Heart left ventricle (tissue), 16 donors: ENCODE results near the gene HEMK1. TPM values are rescaled to one million over a fixed set of nuclear protein-coding genes. Genes with fewer than 3 reads are reported as not detected.

Source experiments
- ATAC-seq, 4 donors: fragments of 200-7000 bp; cut with Tn5 transposase; one replicate each; pipeline ENCODE4 v1.9.1; 2020 to 2022; ENCODE audit warnings: moderate library complexity in 4 of 4, mild to moderate bottlenecking in 3 of 4, moderate number of reproducible peaks in 1 of 4
- DNase-seq, 5 donors: peaks; one replicate each; pipeline ENCODE4 v3.0.0-alpha.2; 2020
- H3K27ac ChIP-seq, 12 donors: fragments of 200-600 bp; sonication (generic) in 4 of 12; one replicate each; pipeline versions ENCODE4 v1.5.0 to v1.8.0; 2016 to 2022; ENCODE audit warnings: mild to moderate bottlenecking in 2 of 12
- H3K27me3 ChIP-seq, 9 donors: fragments of 200-600 bp; sonication (generic) in 2 of 9; one replicate each; pipeline versions ENCODE4 v1.5.1 to v1.8.0; 2016 to 2022; ENCODE audit warnings: mild to moderate bottlenecking in 3 of 9
- H3K36me3 ChIP-seq, 9 donors: fragments of 200-600 bp; sonication (generic) in 2 of 9; one replicate each; pipeline versions ENCODE4 v1.5.0 to v1.8.0; 2018 to 2022; ENCODE audit warnings: mild to moderate bottlenecking in 2 of 9
- H3K4me1 ChIP-seq, 12 donors: fragments of 200-600 bp; sonication (generic) in 4 of 12; one replicate each; pipeline versions ENCODE4 v1.5.0 to v1.8.0; 2016 to 2022; ENCODE audit warnings: mild to moderate bottlenecking in 3 of 12
- H3K4me3 ChIP-seq, 12 donors: fragments of 200-600 bp; sonication (generic) in 4 of 12; one replicate each; pipeline versions ENCODE4 v1.5.0 to v1.8.0; 2017 to 2022; ENCODE audit warnings: mild to moderate bottlenecking in 9 of 12, moderate library complexity in 4 of 12
- H3K9me3 ChIP-seq, 12 donors: fragments of 200-600 bp; sonication (generic) in 4 of 12; one replicate each; pipeline versions ENCODE4 v1.5.0 to v1.8.0; 2016 to 2022; ENCODE audit warnings: mild to moderate bottlenecking in 1 of 12
- POLR2A ChIP-seq, 2 donors: fragments of 450-650 bp; IDR thresholded peaks; one replicate each; pipeline ENCODE4 v1.6.1; 2017; ENCODE audit warnings: antibody characterized with exemption in 2 of 2, mild to moderate bottlenecking in 2 of 2, moderate library complexity in 2 of 2
- WGBS, 4 donors: extraction: QIAGEN DNeasy Blood & Tissue Kit in 2 of 4; methylation state at CpG; one replicate each; pipeline versions ENCODE4 v1.1.5 to v1.1.7; 2013 to 2018; 5-methylcytosine and 5-hydroxymethylcytosine counted together
- intact Hi-C, 10 donors: fragments of 100-400 bp; cut with DNase I; formaldehyde crosslinking; loops; one replicate each; pipeline versions ENCODE4 v1.11.1 to v1.14.2; 2022
- polyA plus RNA-seq, 2 donors: library from polyadenylated mRNA; stranded (reverse); fragments of 200-250 nt; gene quantifications; one replicate each; pipeline ENCODE4 v1.2.3, GENCODE V29; 2013
- total RNA-seq, 9 donors: library from RNA; depleted of rRNA in 2 of 9; stranded (reverse); fragments of >200 nt in 2 of 9; fragmentation: NEBNext Ultra II Directional in 3 of 9; extraction: Animal tissue kit (Norgen Biotek cat#: 25700) in 3 of 9; gene quantifications; one replicate each; pipeline versions ENCODE4 v1.1.0 to v1.2.4, GENCODE V29; 2016 to 2023
- TF ChIP-seq, protein P1 (sequence below), 12 donors: fragments of 200-600 bp; sonication (generic) in 4 of 12; IDR thresholded peaks; one replicate each; pipeline versions ENCODE4 v1.5.0 to v1.8.0; 2018 to 2022; ENCODE audit warnings: antibody characterized with exemption in 12 of 12, mild to moderate bottlenecking in 5 of 12
- donor health status: ischemic (EF 13 %, LVEDD 7.1; RV severe dilation, severe dysfunction).
- donor health status: healthy with polysubstance abuse.
- donor health status: DM: no; HTN: yes; CAD: no.
- donor health status: DM: no; HTN: no; CAD: no.
- donor health status: ischemic (EF 25% LVEDD 6.9; RV normal size, moderate dysfunction).
- donor health status: ischemic (EF 25% LVEDD 5.7; RV mildly dilated, moderate dysfunction).
- donor health status: healthy.
- donor health status: DM: yes; HTN: yes; CAD: no.
- donor health status: ischemic (EF 35%, LVEDD 5.7; RV mildly dilated, moderate dysfunction).
- donor health status: nonischemic (EF 11% LVEDD 7.7; RV severe dilation, severe dysfunction).
- donor health status: DM: yes; HTN: yes; CAD: no.
- donor health status: PGD.
- donor health status: ischemic (EF 29% LVEDD 5.4; RV normal size, mild dysfunction).
- donor health status: nonischemic (EF 23%, LVEDD 6.1; RV moderate dilation, normal function).

Gene HEMK1
- total and polyA plus RNA-seq, 11 donors = 7.8 to 19.7 (median 13.8) TPM

DNA sequence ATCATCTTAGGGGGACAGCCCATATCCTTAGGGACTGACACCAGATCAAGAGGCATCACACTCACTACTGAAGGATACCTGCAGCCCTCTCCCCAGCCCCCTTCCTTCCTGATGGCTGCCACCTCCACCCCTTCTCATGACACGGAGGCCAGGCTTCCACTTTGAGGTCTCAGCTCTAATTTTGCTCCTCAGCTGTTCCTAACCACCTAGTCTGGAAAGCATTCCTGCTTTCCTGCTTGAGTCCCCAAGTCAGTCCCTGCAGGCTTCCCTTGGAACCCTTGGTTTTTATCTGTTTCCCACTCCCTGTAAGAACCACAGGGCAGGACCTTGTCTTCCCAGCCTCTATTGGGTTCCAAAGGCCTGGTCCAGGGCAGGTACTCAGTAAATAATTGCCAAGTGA, 5.0 kb upstream of the HEMK1 start:
- Histone ChIP-seq H3K27me3 (no peaks in the 10 kb centered on the region), H3K4me1 (peaks cover 0 to 50% (median 19%) of the 10 kb centered on the region in 12 donors), H3K36me3 (peaks cover 0 to 15% (median 0%) of the 10 kb centered on the region in 9 donors), H3K4me3 (no peak overlapping the region), H3K27ac (peak overlapping the region in 1 of 12 donors; percentile 20), H3K9me3 (no peaks in the 10 kb centered on the region)
- DNase-seq (no peak), ATAC-seq (no peak)
- WGBS, 4 donors = 74 to 83% (median 78%) methylated on average over 1 of the region's 1 CpG
- intact Hi-C loops = no loop called here
- TF ChIP-seq, protein P1, sequence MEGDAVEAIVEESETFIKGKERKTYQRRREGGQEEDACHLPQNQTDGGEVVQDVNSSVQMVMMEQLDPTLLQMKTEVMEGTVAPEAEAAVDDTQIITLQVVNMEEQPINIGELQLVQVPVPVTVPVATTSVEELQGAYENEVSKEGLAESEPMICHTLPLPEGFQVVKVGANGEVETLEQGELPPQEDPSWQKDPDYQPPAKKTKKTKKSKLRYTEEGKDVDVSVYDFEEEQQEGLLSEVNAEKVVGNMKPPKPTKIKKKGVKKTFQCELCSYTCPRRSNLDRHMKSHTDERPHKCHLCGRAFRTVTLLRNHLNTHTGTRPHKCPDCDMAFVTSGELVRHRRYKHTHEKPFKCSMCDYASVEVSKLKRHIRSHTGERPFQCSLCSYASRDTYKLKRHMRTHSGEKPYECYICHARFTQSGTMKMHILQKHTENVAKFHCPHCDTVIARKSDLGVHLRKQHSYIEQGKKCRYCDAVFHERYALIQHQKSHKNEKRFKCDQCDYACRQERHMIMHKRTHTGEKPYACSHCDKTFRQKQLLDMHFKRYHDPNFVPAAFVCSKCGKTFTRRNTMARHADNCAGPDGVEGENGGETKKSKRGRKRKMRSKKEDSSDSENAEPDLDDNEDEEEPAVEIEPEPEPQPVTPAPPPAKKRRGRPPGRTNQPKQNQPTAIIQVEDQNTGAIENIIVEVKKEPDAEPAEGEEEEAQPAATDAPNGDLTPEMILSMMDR (IDR thresholded peaks at IDR 0.05) = no peak
- TF ChIP-seq POLR2A (IDR thresholded peaks at IDR 0.05) = no peak

DNA sequence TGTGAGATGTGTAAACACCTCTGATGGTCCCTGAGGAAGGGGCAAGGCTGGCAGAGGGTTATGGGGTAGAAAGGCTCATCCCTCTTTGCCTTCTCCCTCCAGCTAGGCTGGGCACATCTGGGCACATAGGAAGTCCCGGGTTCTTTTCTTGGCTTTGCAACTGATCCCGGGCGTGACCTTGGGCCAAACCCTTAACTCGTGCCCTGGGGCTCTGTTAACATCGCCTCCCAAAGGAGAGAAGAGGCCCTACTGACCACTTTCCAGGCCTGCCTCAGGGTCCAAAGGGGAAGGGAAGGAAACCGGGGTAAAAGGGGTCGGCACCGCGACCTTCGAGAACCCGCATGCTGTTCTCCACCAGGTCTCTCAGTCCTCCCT, 2.3 kb upstream of the HEMK1 start:
- Histone ChIP-seq H3K4me1 (peaks cover 0 to 60% (median 31%) of the 10 kb centered on the region in 12 donors), H3K27ac (peak overlapping the region; percentile 38 to 98 (median 95)), H3K9me3 (no peaks in the 10 kb centered on the region), H3K36me3 (peaks cover 0 to 15% (median 0%) of the 10 kb centered on the region in 9 donors), H3K27me3 (no peaks in the 10 kb centered on the region), H3K4me3 (peak overlapping the region; percentile 54 to 95 (median 76))
- intact Hi-C loops = loop anchor here in 1 of 10 donors (5.0 kb wide), 1 partner anchor 820 kb away; the partner anchor contains the start of gene MANF
- ATAC-seq (peak in 1 of 4 donors; percentile 0), DNase-seq (no peak)
- 8 to 13% (median 11%) methylated on average over 11 of the region's 11 CpGs for WGBS, 4 donors
- TF ChIP-seq POLR2A (IDR thresholded peaks at IDR 0.05) = no peak
- TF ChIP-seq, protein P1 (IDR thresholded peaks at IDR 0.05) = no peak

DNA sequence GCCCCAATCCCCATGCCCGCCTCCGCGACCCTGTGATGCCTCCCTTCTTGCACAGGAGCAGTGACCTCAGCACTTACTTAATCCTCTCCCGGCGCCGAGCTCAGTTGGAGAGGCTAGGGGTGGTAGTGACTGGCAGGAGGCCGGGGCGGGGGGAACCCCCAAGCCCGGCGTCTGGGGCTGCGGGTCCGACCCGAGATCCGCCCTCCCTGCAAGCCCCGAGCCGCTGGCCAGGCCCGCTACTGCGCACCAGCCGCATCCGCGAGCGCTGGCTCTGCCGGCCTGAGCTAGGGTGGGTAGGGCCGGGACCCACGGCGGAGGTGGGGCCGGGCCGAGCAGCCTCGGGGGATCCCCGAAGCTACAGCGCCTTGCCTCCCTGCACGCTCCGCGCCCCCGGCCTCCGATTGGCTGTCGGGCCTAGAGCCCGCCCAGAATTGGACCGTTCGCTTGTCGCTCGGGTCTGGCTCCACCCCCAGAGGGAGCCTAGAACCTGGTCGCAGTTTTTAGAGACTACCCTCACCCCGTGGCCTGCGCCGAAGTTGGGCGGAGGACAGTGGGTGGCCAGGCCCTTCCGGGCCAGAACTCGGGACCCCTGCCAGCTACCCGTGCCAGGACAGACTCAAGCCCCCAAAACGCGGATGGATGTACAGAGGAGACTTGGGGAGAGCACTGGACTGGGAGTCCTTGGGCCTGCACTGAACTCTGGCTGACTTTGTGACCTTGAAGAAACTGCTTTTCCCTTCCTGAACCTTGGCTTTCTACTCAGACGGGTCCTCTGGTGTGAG, 1.7 kb upstream of the HEMK1 start, which contains the start of gene C3orf18:
C3orf18 (minus strand) TSS at position 362 of the 782 bp plus-strand sequence. CDS start 2,048 bp downstream, outside the sequence.
- H3K36me3 ChIP-seq = peaks cover 0 to 19% (median 0%) of the 10 kb centered on the region in 9 donors
- no peaks in the 10 kb centered on the region for H3K27me3 ChIP-seq
- H3K27ac ChIP-seq = peak within 1 kb of the TSS; percentile 38 to 98 (median 95)
- H3K4me1 ChIP-seq = peaks cover 0 to 66% (median 36%) of the 10 kb centered on the region in 12 donors
- peak; percentile 66 to 80 (median 78) for ATAC-seq
- H3K4me3 ChIP-seq = peak within 1 kb of the TSS; percentile 57 to 95 (median 81)
- DNase-seq = peak; percentile 95 to 98 (median 97)
- peak in 1 of 2 donors; percentile 60 for TF ChIP-seq POLR2A (IDR thresholded peaks at IDR 0.05)
- TF ChIP-seq, protein P1 (IDR thresholded peaks at IDR 0.05) = peak in 2 of 12 donors; percentile 7 to 16
- 2 to 4% (median 3%) methylated on average over 20 to 53 of the region's 53 CpGs for WGBS, 4 donors
- H3K9me3 ChIP-seq = no peaks in the 10 kb centered on the region
- intact Hi-C loops = loop anchor here in 1 of 10 donors (5.0 kb wide), 1 partner anchor 820 kb away; the partner anchor contains the start of gene MANF
